ENCODE measurements around the gene CCSER1. TPM values are rescaled to one million over a fixed set of nuclear protein-coding genes. Genes with fewer than 3 reads are reported as not detected.

Gene CCSER1
- total RNA-seq, 2 donors from 2014 or later: 11.8 to 12.5 TPM

DNA sequence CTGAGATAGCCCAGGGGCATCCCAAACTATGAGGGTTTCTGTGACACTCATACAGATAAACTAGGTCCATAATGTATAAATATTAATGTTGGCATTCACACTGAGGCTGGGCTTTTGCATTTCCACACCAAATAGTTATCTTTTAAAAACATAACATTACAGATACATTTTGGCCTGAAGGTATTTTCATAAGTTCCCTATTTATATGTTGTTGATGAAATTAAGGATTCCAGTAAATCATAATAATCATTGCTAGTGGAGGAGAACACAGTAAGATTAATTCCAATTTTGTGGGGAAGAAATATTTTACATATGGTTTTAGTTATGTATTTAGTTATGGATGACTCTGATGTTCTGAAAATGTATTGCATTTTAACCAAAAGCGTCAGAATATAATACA, 479.6 kb downstream of the CCSER1 start:
- no peaks in the 10 kb centered on the region for H3K9me3 ChIP-seq
- DNase-seq (ENCODE audit: low spot score): no peak
- H3K27ac ChIP-seq: no peak overlapping the region
- H3K36me3 ChIP-seq: no peaks in the 10 kb centered on the region
- no peaks in the 10 kb centered on the region for H3K4me1 ChIP-seq
- no peaks in the 10 kb centered on the region for H3K27me3 ChIP-seq
- TF ChIP-seq, protein P1, sequence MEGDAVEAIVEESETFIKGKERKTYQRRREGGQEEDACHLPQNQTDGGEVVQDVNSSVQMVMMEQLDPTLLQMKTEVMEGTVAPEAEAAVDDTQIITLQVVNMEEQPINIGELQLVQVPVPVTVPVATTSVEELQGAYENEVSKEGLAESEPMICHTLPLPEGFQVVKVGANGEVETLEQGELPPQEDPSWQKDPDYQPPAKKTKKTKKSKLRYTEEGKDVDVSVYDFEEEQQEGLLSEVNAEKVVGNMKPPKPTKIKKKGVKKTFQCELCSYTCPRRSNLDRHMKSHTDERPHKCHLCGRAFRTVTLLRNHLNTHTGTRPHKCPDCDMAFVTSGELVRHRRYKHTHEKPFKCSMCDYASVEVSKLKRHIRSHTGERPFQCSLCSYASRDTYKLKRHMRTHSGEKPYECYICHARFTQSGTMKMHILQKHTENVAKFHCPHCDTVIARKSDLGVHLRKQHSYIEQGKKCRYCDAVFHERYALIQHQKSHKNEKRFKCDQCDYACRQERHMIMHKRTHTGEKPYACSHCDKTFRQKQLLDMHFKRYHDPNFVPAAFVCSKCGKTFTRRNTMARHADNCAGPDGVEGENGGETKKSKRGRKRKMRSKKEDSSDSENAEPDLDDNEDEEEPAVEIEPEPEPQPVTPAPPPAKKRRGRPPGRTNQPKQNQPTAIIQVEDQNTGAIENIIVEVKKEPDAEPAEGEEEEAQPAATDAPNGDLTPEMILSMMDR (IDR thresholded peaks at IDR 0.05): no peak
- no peak overlapping the region for H3K4me3 ChIP-seq

DNA sequence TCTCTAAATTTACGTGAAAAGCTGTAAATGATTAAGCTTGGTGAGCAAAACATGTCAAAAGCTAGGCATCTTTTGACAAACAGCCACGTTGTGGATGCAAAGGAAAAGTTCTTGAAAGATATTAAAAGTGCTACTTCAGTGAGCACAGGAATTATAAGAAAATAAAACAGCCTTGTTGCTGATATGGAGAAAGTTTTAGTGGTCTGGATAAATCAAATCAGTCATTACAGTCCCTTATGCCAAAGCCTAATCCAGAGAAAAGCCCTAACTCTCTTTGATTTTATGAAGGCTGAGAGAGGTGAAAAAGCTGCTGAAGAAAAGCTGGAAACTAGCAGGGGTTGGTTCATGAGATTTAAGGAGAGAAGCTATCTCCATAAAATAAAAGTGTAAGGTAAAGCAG, 487.2 kb downstream of the CCSER1 start:
- no peaks in the 10 kb centered on the region for H3K27me3 ChIP-seq
- DNase-seq (ENCODE audit: low spot score): no peak
- H3K27ac ChIP-seq: no peak overlapping the region
- H3K4me3 ChIP-seq: no peak overlapping the region
- TF ChIP-seq, protein P1 (IDR thresholded peaks at IDR 0.05): no peak
- H3K4me1 ChIP-seq: no peaks in the 10 kb centered on the region
- H3K36me3 ChIP-seq: no peaks in the 10 kb centered on the region
- H3K9me3 ChIP-seq: no peaks in the 10 kb centered on the region

- no peak for DNase-seq (ENCODE audit: low spot score)
Measured at GRCh38 chr4:90621080-90621479, 493.9 kb downstream of the CCSER1 start.

GRCh38 chr4:90624781-90625180, 497.6 kb downstream of the CCSER1 start:
- no peak for DNase-seq (ENCODE audit: low spot score)
- H3K27ac ChIP-seq: no peak overlapping the region

More at GRCh38 chr4:90621080-90621479, 493.9 kb downstream of the CCSER1 start:
- H3K4me1 ChIP-seq: no peaks in the 10 kb centered on the region
- no peak overlapping the region for H3K4me3 ChIP-seq
- H3K27me3 ChIP-seq: no peaks in the 10 kb centered on the region
- no peaks in the 10 kb centered on the region for H3K36me3 ChIP-seq
- no peaks in the 10 kb centered on the region for H3K9me3 ChIP-seq
- H3K27ac ChIP-seq: no peak overlapping the region
- TF ChIP-seq, protein P1 (IDR thresholded peaks at IDR 0.05): no peak

DNA sequence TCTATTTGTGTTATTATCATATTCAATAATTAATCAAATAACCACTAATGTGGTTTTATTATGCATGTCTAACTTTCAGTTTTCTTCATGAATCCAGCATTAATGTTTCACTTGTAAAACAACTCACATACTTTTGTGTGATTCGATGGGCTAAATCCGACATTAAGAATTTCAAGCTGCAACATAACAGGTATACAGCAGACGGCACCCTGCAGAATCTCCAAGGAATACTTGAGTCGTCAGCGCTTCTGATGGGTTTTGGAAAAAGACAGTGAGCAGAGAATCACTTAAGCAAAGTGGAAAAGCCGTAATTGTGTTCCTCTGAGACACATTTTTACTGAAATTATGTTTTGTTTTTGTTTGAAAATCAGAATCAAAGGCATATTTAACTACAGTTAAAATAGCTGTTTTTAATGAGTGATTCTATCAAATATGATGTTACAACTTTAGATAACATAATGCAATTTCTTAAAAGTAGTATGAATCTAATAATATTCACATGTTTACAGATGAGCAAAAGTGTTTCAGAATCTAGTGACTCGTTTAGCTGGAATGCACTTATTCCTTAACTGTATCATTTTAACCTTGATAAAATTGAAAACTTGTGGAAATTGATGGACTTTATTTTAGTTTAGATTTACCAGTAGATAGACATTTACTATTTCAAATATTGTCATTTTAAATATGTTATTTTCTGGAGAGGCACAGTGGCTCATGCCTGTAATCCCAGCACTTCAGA, 514.8 kb downstream of the CCSER1 start:
- TF ChIP-seq, protein P1 (IDR thresholded peaks at IDR 0.05): no peak
- Histone ChIP-seq H3K36me3 (no peaks in the 10 kb centered on the region), H3K4me3 (no peak overlapping the region), H3K27ac (no peak overlapping the region), H3K9me3 (no peaks in the 10 kb centered on the region), H3K4me1 (no peaks in the 10 kb centered on the region), H3K27me3 (no peaks in the 10 kb centered on the region)
- no peak for DNase-seq (ENCODE audit: low spot score)

More at GRCh38 chr4:90624781-90625180, 497.6 kb downstream of the CCSER1 start:
- Histone ChIP-seq H3K27me3 (no peaks in the 10 kb centered on the region), H3K4me3 (no peak overlapping the region), H3K36me3 (no peaks in the 10 kb centered on the region), H3K4me1 (no peaks in the 10 kb centered on the region), H3K9me3 (no peaks in the 10 kb centered on the region)
- TF ChIP-seq, protein P1 (IDR thresholded peaks at IDR 0.05): no peak

- no peaks in the 10 kb centered on the region for H3K9me3 ChIP-seq
Measured at GRCh38 chr4:90643156-90643555, 516.0 kb downstream of the CCSER1 start.

More at GRCh38 chr4:90643156-90643555, 516.0 kb downstream of the CCSER1 start:
- Histone ChIP-seq H3K4me1 (no peaks in the 10 kb centered on the region), H3K27ac (no peak overlapping the region), H3K4me3 (no peak overlapping the region), H3K36me3 (no peaks in the 10 kb centered on the region), H3K27me3 (no peaks in the 10 kb centered on the region)
- TF ChIP-seq, protein P1 (IDR thresholded peaks at IDR 0.05): no peak
- DNase-seq (ENCODE audit: low spot score): no peak
